Stimulated activated memory B cell treated with anti-CD40 and anti-IgM and Interleukin-4, amounts not matched to agents 10 μg/mL and 1 μg/mL and 100 μg/mL, for 72 hours (primary cell): ENCODE data around the gene ANKRD52.
"Not testable (repeated sequence)": the region's sequence is repeated elsewhere in the genome, so short reads cannot be mapped to it uniquely, and the experiment has no call there.

Experiments
- ATAC-seq: fragments of 150-1000 bp; cut with Tn5 transposase; 2 replicates; pipeline ENCODE4 v1.10.0; 2021
- H3K27ac Mint-ChIP-seq: one replicate; pipeline ENCODE4 v1.8.0; 2022; ENCODE audit warnings: mild to moderate bottlenecking, mixed read lengths
- H3K27me3 Mint-ChIP-seq: one replicate; pipeline ENCODE4 v1.8.0; 2022; ENCODE audit warnings: mixed read lengths
- H3K36me3 Mint-ChIP-seq: one replicate; pipeline ENCODE4 v1.8.0; 2022; ENCODE audit warnings: mixed read lengths
- H3K4me1 Mint-ChIP-seq: one replicate; pipeline ENCODE4 v1.8.0; 2022; ENCODE audit warnings: mixed read lengths
- H3K4me3 Mint-ChIP-seq: one replicate; pipeline ENCODE4 v1.8.0; 2022; ENCODE audit warnings: mild to moderate bottlenecking, moderate library complexity, mixed read lengths
- H3K9me3 Mint-ChIP-seq: one replicate; pipeline ENCODE4 v1.8.0; 2022; ENCODE audit warnings: mixed read lengths

Gene ANKRD52

GRCh38 chr12:56216461-56216860 lies 41.7 kb downstream of the ANKRD52 start:
- H3K36me3 Mint-ChIP-seq = peaks cover 36% of the 10 kb centered on the region
- no peaks in the 10 kb centered on the region for H3K9me3 Mint-ChIP-seq
- no peaks in the 10 kb centered on the region for H3K27me3 Mint-ChIP-seq
- H3K4me3 Mint-ChIP-seq = no peak overlapping the region
- peaks cover 29% of the 10 kb centered on the region for H3K4me1 Mint-ChIP-seq
- no peak for ATAC-seq
- H3K27ac Mint-ChIP-seq = no peak overlapping the region

GRCh38 chr12:56213878-56214277 lies 44.3 kb downstream of the ANKRD52 start:
- Mint-ChIP-seq H3K27me3 (no peaks in the 10 kb centered on the region), H3K27ac (no peak overlapping the region), H3K36me3 (peaks cover 54% of the 10 kb centered on the region), H3K4me3 (no peak overlapping the region), H3K9me3 (no peaks in the 10 kb centered on the region), H3K4me1 (peaks cover 19% of the 10 kb centered on the region)
- ATAC-seq = no peak

GRCh38 chr12:56212361-56212760 lies 45.8 kb downstream of the ANKRD52 start:
- H3K4me3 Mint-ChIP-seq = no peak overlapping the region
- no peak for ATAC-seq
- H3K27ac Mint-ChIP-seq = no peak overlapping the region
- H3K9me3 Mint-ChIP-seq = no peaks in the 10 kb centered on the region
- H3K27me3 Mint-ChIP-seq = no peaks in the 10 kb centered on the region
- peaks cover 64% of the 10 kb centered on the region for H3K36me3 Mint-ChIP-seq
- peaks cover 22% of the 10 kb centered on the region for H3K4me1 Mint-ChIP-seq

- ATAC-seq = peak; percentile 87
- H3K4me1 Mint-ChIP-seq = peaks cover 13% of the 10 kb centered on the region
- H3K27ac Mint-ChIP-seq = peak overlapping the region; percentile 62
- no peak overlapping the region for H3K4me3 Mint-ChIP-seq
- H3K36me3 Mint-ChIP-seq = peaks cover 50% of the 10 kb centered on the region
- no peaks in the 10 kb centered on the region for H3K27me3 Mint-ChIP-seq
- H3K9me3 Mint-ChIP-seq = no peaks in the 10 kb centered on the region
These were observed 50.2 kb downstream of the ANKRD52 start for GRCh38 chr12:56208006-56208405.

- no peak overlapping the region for H3K4me3 Mint-ChIP-seq
- peak; percentile 62 for ATAC-seq
- H3K36me3 Mint-ChIP-seq = peaks cover 43% of the 10 kb centered on the region
- peak overlapping the region; percentile 62 for H3K27ac Mint-ChIP-seq
- H3K9me3 Mint-ChIP-seq = no peaks in the 10 kb centered on the region
- peaks cover 18% of the 10 kb centered on the region for H3K4me1 Mint-ChIP-seq
- H3K27me3 Mint-ChIP-seq = no peaks in the 10 kb centered on the region
These were observed 51.6 kb downstream of the ANKRD52 start for GRCh38 chr12:56206452-56207166.

- ATAC-seq = no peak
- peaks cover 33% of the 10 kb centered on the region for H3K36me3 Mint-ChIP-seq
- peaks cover 18% of the 10 kb centered on the region for H3K4me1 Mint-ChIP-seq
- peak overlapping the region; percentile 62 for H3K27ac Mint-ChIP-seq
- no peaks in the 10 kb centered on the region for H3K9me3 Mint-ChIP-seq
- H3K27me3 Mint-ChIP-seq = no peaks in the 10 kb centered on the region
- H3K4me3 Mint-ChIP-seq = no peak overlapping the region
These were observed 52.7 kb downstream of the ANKRD52 start for GRCh38 chr12:56205445-56205844.

GRCh38 chr12:56204275-56204674 lies 53.9 kb downstream of the ANKRD52 start:
- peak overlapping the region; percentile 2 for H3K27ac Mint-ChIP-seq
- peaks cover 18% of the 10 kb centered on the region for H3K4me1 Mint-ChIP-seq

GRCh38 chr12:56202838-56203237 lies 55.3 kb downstream of the ANKRD52 start:
- H3K4me3 Mint-ChIP-seq = no peak overlapping the region
- H3K27ac Mint-ChIP-seq = no peak overlapping the region
- peaks cover 17% of the 10 kb centered on the region for H3K36me3 Mint-ChIP-seq
- no peaks in the 10 kb centered on the region for H3K9me3 Mint-ChIP-seq
- H3K27me3 Mint-ChIP-seq = no peaks in the 10 kb centered on the region
- H3K4me1 Mint-ChIP-seq = peaks cover 18% of the 10 kb centered on the region
- ATAC-seq = no peak

More at GRCh38 chr12:56204275-56204674, 53.9 kb downstream of the ANKRD52 start:
- Mint-ChIP-seq H3K36me3 (peaks cover 23% of the 10 kb centered on the region), H3K27me3 (no peaks in the 10 kb centered on the region), H3K4me3 (no peak overlapping the region), H3K9me3 (no peaks in the 10 kb centered on the region)
- no peak for ATAC-seq

GRCh38 chr12:56202366-56202765 lies 55.8 kb downstream of the ANKRD52 start:
- Mint-ChIP-seq H3K4me3 (no peak overlapping the region), H3K9me3 (no peaks in the 10 kb centered on the region), H3K36me3 (peaks cover 13% of the 10 kb centered on the region), H3K27ac (no peak overlapping the region), H3K4me1 (peaks cover 15% of the 10 kb centered on the region), H3K27me3 (no peaks in the 10 kb centered on the region)
- ATAC-seq = no peak

- H3K36me3 Mint-ChIP-seq = no peaks in the 10 kb centered on the region
- H3K27ac Mint-ChIP-seq = peak overlapping the region; percentile 10
- peaks cover 5% of the 10 kb centered on the region for H3K4me1 Mint-ChIP-seq
- no peak for ATAC-seq
- H3K9me3 Mint-ChIP-seq = no peaks in the 10 kb centered on the region
- H3K4me3 Mint-ChIP-seq = no peak overlapping the region
- H3K27me3 Mint-ChIP-seq = no peaks in the 10 kb centered on the region
These were observed 59.3 kb downstream of the ANKRD52 start for GRCh38 chr12:56198836-56199235.

GRCh38 chr12:56197921-56198635 lies 60.1 kb downstream of the ANKRD52 start:
- H3K27me3 Mint-ChIP-seq = no peaks in the 10 kb centered on the region
- no peak for ATAC-seq
- H3K27ac Mint-ChIP-seq = peak overlapping the region; percentile 10
- no peaks in the 10 kb centered on the region for H3K36me3 Mint-ChIP-seq
- H3K4me1 Mint-ChIP-seq = peaks cover 10% of the 10 kb centered on the region
- no peak overlapping the region for H3K4me3 Mint-ChIP-seq
- H3K9me3 Mint-ChIP-seq = no peaks in the 10 kb centered on the region

GRCh38 chr12:56196818-56197550 lies 61.2 kb downstream of the ANKRD52 start:
- H3K4me1 Mint-ChIP-seq = peaks cover 11% of the 10 kb centered on the region
- not testable (repeated sequence) for H3K9me3 Mint-ChIP-seq, H3K27ac Mint-ChIP-seq, H3K4me3 Mint-ChIP-seq, H3K27me3 Mint-ChIP-seq, H3K36me3 Mint-ChIP-seq, ATAC-seq

- peaks cover 32% of the 10 kb centered on the region for H3K4me1 Mint-ChIP-seq
- H3K27ac Mint-ChIP-seq = peak overlapping the region; percentile 65
- no peak for ATAC-seq
- H3K9me3 Mint-ChIP-seq = no peaks in the 10 kb centered on the region
- H3K27me3 Mint-ChIP-seq = no peaks in the 10 kb centered on the region
- no peak overlapping the region for H3K4me3 Mint-ChIP-seq
- peaks cover under 1% of the 10 kb centered on the region for H3K36me3 Mint-ChIP-seq
These were observed 65.1 kb downstream of the ANKRD52 start for GRCh38 chr12:56193025-56193578.

GRCh38 chr12:56192582-56192981 lies 65.6 kb downstream of the ANKRD52 start:
- Mint-ChIP-seq H3K4me3 (no peak overlapping the region), H3K36me3 (peaks cover 5% of the 10 kb centered on the region), H3K4me1 (peaks cover 37% of the 10 kb centered on the region), H3K27ac (peak overlapping the region; percentile 65), H3K27me3 (no peaks in the 10 kb centered on the region), H3K9me3 (no peaks in the 10 kb centered on the region)
- ATAC-seq = no peak

GRCh38 chr12:56190695-56191155 lies 67.5 kb downstream of the ANKRD52 start:
- no peak for ATAC-seq
- Mint-ChIP-seq H3K36me3 (peaks cover 16% of the 10 kb centered on the region), H3K27me3 (no peaks in the 10 kb centered on the region), H3K4me3 (peak overlapping the region; percentile 90), H3K27ac (peak overlapping the region; percentile 91), H3K9me3 (no peaks in the 10 kb centered on the region), H3K4me1 (peaks cover 43% of the 10 kb centered on the region)
